Measurements from ENCODE around the gene MLXIPL.
A peak's percentile ranks its signal among the peaks of the same experiment; 100 is the strongest.
"Not testable (repeated sequence)": the region's sequence is repeated elsewhere in the genome, so short reads cannot be mapped to it uniquely, and the experiment has no call there.

Gene MLXIPL

GRCh38 chr7:73611017-73611555 lies 13.2 kb downstream of the MLXIPL start:
- no peak for DNase-seq

GRCh38 chr7:73610105-73610504 lies 14.2 kb downstream of the MLXIPL start:
- no peak for DNase-seq

- not testable (repeated sequence) for DNase-seq
Measured at GRCh38 chr7:73607692-73607983, 16.7 kb downstream of the MLXIPL start.

GRCh38 chr7:73606801-73607691 lies 17.3 kb downstream of the MLXIPL start:
- DNase-seq = peak; percentile 50 to 54

- DNase-seq = no peak
Measured at GRCh38 chr7:73605601-73606220, 18.6 kb downstream of the MLXIPL start.

GRCh38 chr7:73602721-73603651 lies 21.3 kb downstream of the MLXIPL start:
- DNase-seq = no peak

GRCh38 chr7:73599916-73600315 lies 24.4 kb downstream of the MLXIPL start:
- no peak for DNase-seq

- DNase-seq = no peak
Measured at GRCh38 chr7:73599151-73599882, 25.0 kb downstream of the MLXIPL start.

- DNase-seq = no peak
Measured at GRCh38 chr7:73597978-73598782, 26.1 kb downstream of the MLXIPL start.

GRCh38 chr7:73596191-73597065 lies 27.9 kb downstream of the MLXIPL start:
- DNase-seq = no peak

- DNase-seq = no peak
Measured at GRCh38 chr7:73595358-73595757, 29.0 kb downstream of the MLXIPL start.

GRCh38 chr7:73593207-73594045 lies 30.9 kb downstream of the MLXIPL start:
- DNase-seq = no peak

GRCh38 chr7:73586911-73587310 lies 37.4 kb downstream of the MLXIPL start:
- DNase-seq = no peak

- DNase-seq = no peak
Measured at GRCh38 chr7:73585196-73585595, 39.1 kb downstream of the MLXIPL start.

- no peak for DNase-seq
Measured at GRCh38 chr7:73582664-73583202, 41.6 kb downstream of the MLXIPL start.

- not testable (repeated sequence) for DNase-seq
Measured at GRCh38 chr7:73581006-73581405, 43.3 kb downstream of the MLXIPL start.

GRCh38 chr7:73578342-73579128 lies 45.8 kb downstream of the MLXIPL start, which contains the start of gene TBL2:
Gene TBL2 (minus strand): TSS chr7:73578579. CDS start chr7:73578549, 30 bp downstream.
- peak; percentile 99 for DNase-seq

Data from CD4-positive, alpha-beta T cell treated with Interleukin-4 for 1 hour (primary cell).